ENCODE measurements around the gene FRMD4A. TPM values are rescaled to one million over a fixed set of nuclear protein-coding genes. Genes with fewer than 3 reads are reported as not detected.

Gene FRMD4A
- total and polyA plus RNA-seq, 2 experiments from 2014 or later: 11.9 to 17.5 TPM

DNA sequence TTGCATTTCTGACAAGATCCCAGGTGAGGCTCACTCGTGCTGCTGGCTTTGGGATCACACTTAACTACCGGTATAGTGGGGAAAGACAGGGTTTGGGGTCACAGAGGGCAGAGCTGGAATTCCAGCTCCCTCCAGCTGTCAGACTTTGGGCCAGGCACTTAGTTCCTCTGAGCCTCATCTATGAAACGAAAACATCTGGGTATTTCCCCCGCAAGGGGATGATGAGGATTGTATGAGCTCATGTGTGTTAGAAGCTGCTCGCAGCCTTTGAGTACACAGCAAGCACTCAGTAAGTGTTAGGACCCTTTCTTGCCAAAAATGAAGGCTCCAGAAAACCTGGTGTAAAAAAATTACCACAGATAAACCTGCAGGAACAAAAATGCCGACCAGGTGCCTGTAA, 677.9 kb downstream of the FRMD4A start:
- Histone ChIP-seq H3K4me1 (ENCODE audit: insufficient read depth) (no peaks in the 10 kb centered on the region), H3K9ac (no peak overlapping the region), H3K27ac (no peak overlapping the region), H3K36me3 (ENCODE audit: low read depth) (peaks cover 19% of the 10 kb centered on the region), H2AFZ (no peak overlapping the region), H3K4me3 (no peak overlapping the region), H3F3A (ENCODE audit: insufficient read depth) (0 out of 2 replicates have a peak, but pooled peaks cover 17% of the 10 kb centered on the region), H3K79me2 (ENCODE audit: insufficient read depth) (no peaks in the 10 kb centered on the region), H4K20me1 (ENCODE audit: insufficient read depth) (no peaks in the 10 kb centered on the region), H3K9me2 (ENCODE audit: insufficient read depth) (no peaks in the 10 kb centered on the region), H3K9me3 (ENCODE audit: low read depth) (no peaks in the 10 kb centered on the region), H3K27me3 (replicated peaks; ENCODE audit: insufficient read depth) (no peaks in the 10 kb centered on the region), H3K4me2 (ENCODE audit: unreplicated experiment) (no peak overlapping the region)
- in situ Hi-C loops (cut with MboI): no loop called here
- DNase-seq: no peak
- no peak for TF ChIP-seq EZH2phosphoT487 (IDR thresholded peaks at IDR 0.05; ENCODE audit: insufficient read depth, low read depth)
- TF ChIP-seq EZH2 (IDR thresholded peaks at IDR 0.05; ENCODE audit: insufficient read depth, poor library complexity, severe bottlenecking): no peak
- WGBS, 2 experiments (ENCODE audit: low coverage in 1 of 2, low lambda C conversion rate in 2 of 2, missing lambda C conversion rate in 2 of 2): 68 to 69% methylated on average over 6 of the region's 6 CpGs

DNA sequence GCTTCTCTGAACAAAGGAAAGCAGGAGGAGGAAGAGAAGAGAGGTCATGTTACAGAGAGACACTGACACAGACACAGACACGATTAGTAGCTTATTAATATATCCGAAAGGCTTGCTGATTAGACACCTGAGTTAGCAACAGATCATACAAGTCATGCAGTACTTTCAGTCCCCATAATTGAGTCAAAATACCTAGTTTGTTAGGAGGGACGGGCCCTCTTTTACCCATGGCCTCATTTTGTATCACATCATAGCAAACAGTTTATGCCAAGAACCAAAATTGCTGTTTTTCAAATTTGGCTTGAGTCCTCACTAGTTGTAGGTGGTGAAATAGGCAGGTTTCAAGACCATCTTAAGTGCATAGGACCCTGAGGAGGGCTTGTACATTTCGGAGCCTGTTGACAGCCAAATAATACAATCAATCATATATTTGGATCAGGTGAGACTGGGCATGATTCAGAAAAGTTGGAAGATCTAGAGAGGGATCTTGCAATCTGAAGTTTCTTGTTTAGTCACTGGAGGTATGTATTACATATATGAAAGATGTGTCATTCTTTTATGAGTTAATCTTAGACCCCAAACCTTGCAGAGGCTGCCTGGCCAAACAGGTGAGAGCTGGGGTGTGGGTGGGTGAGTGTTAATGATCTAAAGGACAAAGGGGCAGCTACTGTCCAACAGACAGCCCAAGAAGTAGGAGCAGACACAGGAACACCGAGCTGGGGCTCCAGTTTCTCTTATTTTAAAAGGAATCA, 678.6 kb downstream of the FRMD4A start:
- H3K9ac ChIP-seq: no peak overlapping the region
- no peaks in the 10 kb centered on the region for H3K79me2 ChIP-seq (ENCODE audit: insufficient read depth)
- no peak overlapping the region for H3K27ac ChIP-seq
- no peak overlapping the region for H3K4me3 ChIP-seq
- H3F3A ChIP-seq (ENCODE audit: insufficient read depth): peaks cover 23% of the 10 kb centered on the region; the same call in 1 of the 2 replicates
- no peaks in the 10 kb centered on the region for H3K27me3 ChIP-seq (replicated peaks; ENCODE audit: insufficient read depth)
- H2AFZ ChIP-seq: no peak overlapping the region
- H3K9me3 ChIP-seq (ENCODE audit: low read depth): no peaks in the 10 kb centered on the region
- no peaks in the 10 kb centered on the region for H3K4me1 ChIP-seq (ENCODE audit: insufficient read depth)
- no peaks in the 10 kb centered on the region for H3K9me2 ChIP-seq (ENCODE audit: insufficient read depth)
- in situ Hi-C loops (cut with MboI): no loop called here
- no peaks in the 10 kb centered on the region for H4K20me1 ChIP-seq (ENCODE audit: insufficient read depth)
- no peak overlapping the region for H3K4me2 ChIP-seq (ENCODE audit: unreplicated experiment)
- WGBS, 2 experiments (ENCODE audit: low coverage in 1 of 2, low lambda C conversion rate in 2 of 2, missing lambda C conversion rate in 2 of 2): 83 to 87% methylated on average over 5 of the region's 5 CpGs
- no peak for DNase-seq
- TF ChIP-seq EZH2phosphoT487 (IDR thresholded peaks at IDR 0.05; ENCODE audit: insufficient read depth, low read depth) (no peak), EZH2 (IDR thresholded peaks at IDR 0.05; ENCODE audit: insufficient read depth, poor library complexity, severe bottlenecking) (no peak)
- peaks cover 19% of the 10 kb centered on the region for H3K36me3 ChIP-seq (ENCODE audit: low read depth)

- Histone ChIP-seq H3K27ac (no peak overlapping the region), H2AFZ (no peak overlapping the region), H3K27me3 (replicated peaks; ENCODE audit: insufficient read depth) (no peaks in the 10 kb centered on the region), H3K4me3 (no peak overlapping the region), H3K9ac (no peak overlapping the region), H3K4me1 (ENCODE audit: insufficient read depth) (no peaks in the 10 kb centered on the region), H3K9me2 (ENCODE audit: insufficient read depth) (no peaks in the 10 kb centered on the region), H3K36me3 (ENCODE audit: low read depth) (peaks cover 25% of the 10 kb centered on the region), H4K20me1 (ENCODE audit: insufficient read depth) (no peaks in the 10 kb centered on the region), H3K9me3 (ENCODE audit: low read depth) (no peaks in the 10 kb centered on the region), H3F3A (ENCODE audit: insufficient read depth) (peaks cover 26% of the 10 kb centered on the region; the same call in 1 of the 2 replicates), H3K79me2 (ENCODE audit: insufficient read depth) (no peaks in the 10 kb centered on the region), H3K4me2 (ENCODE audit: unreplicated experiment) (no peak overlapping the region)
- TF ChIP-seq EZH2phosphoT487 (IDR thresholded peaks at IDR 0.05; ENCODE audit: insufficient read depth, low read depth) (no peak), EZH2 (IDR thresholded peaks at IDR 0.05; ENCODE audit: insufficient read depth, poor library complexity, severe bottlenecking) (no peak)
- 88 to 94% methylated on average over 5 of the region's 5 CpGs for WGBS, 2 experiments (ENCODE audit: low coverage in 1 of 2, low lambda C conversion rate in 2 of 2, missing lambda C conversion rate in 2 of 2)
- no peak for DNase-seq
- in situ Hi-C loops (cut with MboI): no loop called here
Measured at GRCh38 chr10:13650961-13651360, 679.8 kb downstream of the FRMD4A start.

- Histone ChIP-seq H3K36me3 (ENCODE audit: low read depth) (peaks cover 28% of the 10 kb centered on the region), H3K4me2 (ENCODE audit: unreplicated experiment) (no peak overlapping the region), H2AFZ (no peak overlapping the region), H3K79me2 (ENCODE audit: insufficient read depth) (no peaks in the 10 kb centered on the region), H3K9me3 (ENCODE audit: low read depth) (no peaks in the 10 kb centered on the region), H3K9ac (no peak overlapping the region), H3K4me1 (ENCODE audit: insufficient read depth) (no peaks in the 10 kb centered on the region), H3K27ac (no peak overlapping the region), H3K27me3 (replicated peaks; ENCODE audit: insufficient read depth) (no peaks in the 10 kb centered on the region), H3K4me3 (no peak overlapping the region), H3F3A (ENCODE audit: insufficient read depth) (peaks cover 32% of the 10 kb centered on the region; the same call in 1 of the 2 replicates), H3K9me2 (ENCODE audit: insufficient read depth) (no peaks in the 10 kb centered on the region), H4K20me1 (ENCODE audit: insufficient read depth) (no peaks in the 10 kb centered on the region)
- in situ Hi-C loops (cut with MboI): no loop called here
- WGBS, 2 experiments (ENCODE audit: low coverage in 1 of 2, low lambda C conversion rate in 2 of 2, missing lambda C conversion rate in 2 of 2): 35 to 49% methylated on average over 5 of the region's 5 CpGs
- no peak for DNase-seq
- TF ChIP-seq EZH2phosphoT487 (IDR thresholded peaks at IDR 0.05; ENCODE audit: insufficient read depth, low read depth) (no peak), EZH2 (IDR thresholded peaks at IDR 0.05; ENCODE audit: insufficient read depth, poor library complexity, severe bottlenecking) (no peak)
Measured at GRCh38 chr10:13649844-13650520, 680.7 kb downstream of the FRMD4A start.
